HG03025 (cell line): ENCODE results near the gene FMN1.

Source experiments
- ATAC-seq: cut with Tn5 transposase; IDR thresholded peaks from one replicate; pipeline ENCODE4 v1.9.1; 2021; ENCODE audit warnings: mild to moderate bottlenecking, moderate library complexity; ENCODE audit not compliant: unreplicated experiment, low FRiP score

Gene FMN1

DNA sequence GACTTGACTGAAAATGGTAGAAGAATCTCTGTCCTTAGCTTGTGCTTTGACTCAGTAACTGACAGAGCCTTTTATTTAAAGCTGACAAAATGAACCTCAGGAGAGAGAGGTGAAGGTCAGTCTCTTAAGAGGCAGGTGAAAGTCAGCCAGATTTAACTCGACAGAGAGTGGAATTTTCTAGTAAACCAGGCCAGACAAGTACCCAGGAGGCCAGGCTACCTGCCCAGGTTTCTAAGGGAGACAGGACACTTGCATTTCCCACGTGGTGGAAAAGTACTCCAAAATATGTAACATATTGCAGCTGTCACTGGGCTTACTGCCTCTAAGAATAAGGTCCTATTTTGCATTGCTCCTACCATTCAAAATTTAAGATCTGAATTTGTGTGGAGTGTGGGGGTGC lies 167.9 kb downstream of the FMN1 start:
- ATAC-seq: no peak

DNA sequence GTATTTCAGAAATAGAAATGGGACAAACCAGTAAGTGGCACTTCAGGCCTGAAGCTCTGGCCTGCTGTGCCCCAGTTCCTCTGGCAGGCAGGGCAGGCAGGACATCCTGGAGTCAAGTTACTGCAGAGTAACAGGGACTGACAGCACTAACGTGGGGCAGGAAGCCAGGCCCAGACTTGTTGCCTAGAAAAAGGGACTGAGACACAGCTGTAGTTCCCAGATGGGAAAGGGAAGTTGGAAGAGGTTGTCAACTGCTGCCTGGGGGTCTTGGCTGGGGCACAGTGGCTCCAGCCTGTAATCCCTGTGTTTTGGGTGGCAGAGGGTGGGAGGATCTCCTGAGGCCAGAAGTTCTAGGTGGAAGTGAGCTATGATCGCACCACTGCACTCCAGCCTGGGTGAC lies 171.9 kb downstream of the FMN1 start:
- no peak for ATAC-seq

DNA sequence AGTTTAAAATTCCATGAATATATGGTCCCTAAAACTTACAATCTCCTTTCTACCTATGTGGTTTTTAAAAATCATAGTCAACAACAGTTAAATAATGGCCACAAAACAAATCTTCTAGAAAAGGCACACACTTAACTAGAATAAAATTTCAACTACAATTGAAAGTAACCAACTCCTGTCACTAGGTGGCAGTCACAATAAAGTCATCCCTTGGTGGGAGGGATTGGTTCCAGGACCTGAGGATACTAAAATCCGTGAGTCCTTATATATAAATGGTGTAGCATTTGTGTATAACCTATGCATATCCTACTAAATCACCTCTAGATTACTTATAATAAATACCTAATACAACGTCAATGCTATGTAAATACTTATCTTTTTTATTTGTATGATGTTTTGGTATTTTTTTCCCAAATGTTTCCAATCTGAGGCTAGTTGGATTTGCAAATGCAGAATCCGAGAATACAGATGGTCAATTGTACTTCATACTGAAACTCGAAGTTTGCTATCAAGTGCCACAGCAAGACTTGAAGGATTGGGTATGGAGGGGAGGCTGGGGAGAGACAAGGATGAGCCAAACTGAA lies 172.6 kb downstream of the FMN1 start:
- ATAC-seq: no peak

DNA sequence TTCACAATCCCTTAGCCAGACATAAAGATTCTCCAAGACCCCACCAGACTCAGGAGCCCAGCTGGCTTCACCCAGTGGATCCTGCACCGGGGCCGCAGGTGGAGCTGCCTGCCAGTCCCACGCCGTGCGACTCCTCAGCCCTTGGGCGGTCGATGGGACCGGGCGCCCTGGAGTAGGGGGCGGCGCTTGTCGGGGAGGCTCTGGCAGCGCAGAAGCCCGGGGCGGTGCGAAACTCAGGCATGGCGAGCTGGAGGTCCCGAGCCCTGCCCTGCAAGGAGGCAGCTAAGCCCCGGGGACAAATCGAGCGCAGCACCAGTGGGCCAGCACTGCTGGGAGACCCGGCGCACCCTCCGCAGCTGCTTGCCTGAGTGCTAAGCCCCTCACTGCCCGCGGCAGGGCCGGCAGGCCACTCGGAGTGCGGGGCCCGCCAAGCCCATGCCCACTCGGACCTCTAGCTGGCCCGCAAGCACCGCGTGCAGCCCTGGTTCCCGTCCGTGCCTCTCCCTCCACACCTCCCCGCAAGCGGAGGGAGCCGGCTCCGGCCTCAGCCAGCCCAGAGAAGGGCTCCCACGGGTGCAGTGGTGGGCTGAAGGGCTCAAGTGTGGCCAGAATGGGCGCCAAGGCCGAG lies 175.0 kb downstream of the FMN1 start:
- no peak for ATAC-seq

DNA sequence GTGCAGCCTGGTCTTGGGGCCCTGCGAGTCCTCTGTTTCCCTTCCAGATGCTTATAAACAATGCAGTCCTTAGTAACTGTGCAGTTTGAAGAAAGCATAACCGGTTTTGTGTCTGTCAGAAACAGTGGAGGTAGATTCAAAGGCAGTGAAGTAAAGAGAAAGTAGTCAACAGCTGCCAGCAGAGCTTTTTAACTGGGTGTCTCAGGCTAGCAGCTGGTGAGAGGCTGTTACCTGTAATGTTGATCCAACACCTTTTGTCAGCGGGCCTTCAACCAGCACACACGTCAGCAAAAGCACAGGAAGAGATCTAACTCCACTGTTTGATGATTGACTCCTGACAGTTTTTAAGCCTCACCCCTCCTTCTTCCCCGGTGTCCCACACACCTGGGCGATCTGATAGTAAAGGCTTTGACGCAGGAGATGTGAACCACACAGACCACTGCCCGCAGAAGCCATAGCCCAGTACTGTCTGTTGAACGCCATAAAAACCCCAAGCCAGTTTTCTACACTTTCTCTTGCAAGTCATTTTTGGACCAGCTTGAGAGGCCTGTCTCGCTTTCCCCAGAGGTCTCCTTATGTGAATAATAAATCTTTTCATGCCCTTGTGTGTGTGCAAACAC lies 178.0 kb downstream of the FMN1 start:
- no peak for ATAC-seq

DNA sequence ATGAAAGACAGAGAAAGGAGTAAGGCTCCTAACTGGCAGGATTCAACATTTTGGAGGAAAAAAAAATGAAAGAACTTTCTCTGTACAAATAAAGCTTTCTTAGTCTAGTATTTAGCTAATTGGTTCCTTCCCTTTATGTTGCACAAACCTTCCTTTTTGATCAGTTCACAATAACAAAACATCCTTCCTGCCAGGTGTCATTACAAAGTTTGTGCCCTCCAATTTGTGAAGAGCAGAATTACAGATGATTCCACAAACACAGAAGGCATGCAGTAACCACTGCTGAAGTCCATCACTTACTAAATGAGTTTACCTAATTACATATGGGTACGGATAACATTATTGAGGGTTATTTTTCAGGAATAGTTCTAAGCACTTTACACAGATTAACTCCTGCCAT lies 179.9 kb downstream of the FMN1 start:
- no peak for ATAC-seq

DNA sequence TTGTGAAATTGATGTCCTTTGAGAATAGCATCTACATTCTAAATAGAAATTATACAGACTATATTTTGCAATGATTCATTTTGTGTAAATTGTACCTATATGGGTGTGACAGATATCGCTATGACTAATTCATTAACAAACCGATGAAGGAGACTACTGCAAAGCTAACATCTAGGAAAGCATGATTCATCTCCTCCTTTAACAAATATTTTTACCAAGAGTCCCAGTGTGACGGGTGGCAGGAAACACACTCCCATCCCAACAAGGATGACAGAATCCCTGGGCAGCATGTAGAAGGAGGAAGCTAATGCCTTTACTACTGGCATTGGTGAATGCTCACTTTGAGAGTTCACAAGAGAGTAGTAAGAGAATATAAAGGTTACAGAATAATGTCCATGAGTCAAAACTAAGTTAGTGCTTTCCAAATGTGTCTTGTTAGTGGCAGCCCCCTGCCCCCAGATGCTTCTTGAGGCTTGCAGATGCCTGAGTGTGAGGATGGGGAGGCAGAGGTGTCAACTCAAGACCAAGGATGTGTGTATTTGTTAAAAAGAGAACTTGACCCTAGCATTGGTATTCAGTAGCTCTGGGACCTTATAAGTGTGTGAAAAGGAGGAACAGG lies 180.6 kb downstream of the FMN1 start:
- no peak for ATAC-seq

DNA sequence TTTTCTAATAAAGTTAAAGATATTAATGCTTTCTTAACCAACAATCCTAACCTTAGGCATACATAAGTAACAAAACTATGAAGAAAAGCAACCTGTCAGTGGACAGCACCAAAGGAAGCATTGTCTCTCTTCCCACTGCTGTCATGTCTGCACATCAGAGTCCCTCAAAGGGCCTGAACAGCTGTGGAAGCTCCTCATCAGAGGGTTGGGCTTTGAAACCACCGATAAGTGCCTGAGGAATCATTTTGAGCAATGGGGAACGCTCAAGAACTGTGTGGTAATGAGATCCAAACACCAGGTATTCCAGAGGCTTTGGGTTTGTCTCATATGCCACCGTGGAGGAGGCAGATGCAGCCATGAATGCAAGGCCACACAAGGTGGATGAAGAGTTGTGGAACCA lies 182.5 kb downstream of the FMN1 start:
- no peak for ATAC-seq

DNA sequence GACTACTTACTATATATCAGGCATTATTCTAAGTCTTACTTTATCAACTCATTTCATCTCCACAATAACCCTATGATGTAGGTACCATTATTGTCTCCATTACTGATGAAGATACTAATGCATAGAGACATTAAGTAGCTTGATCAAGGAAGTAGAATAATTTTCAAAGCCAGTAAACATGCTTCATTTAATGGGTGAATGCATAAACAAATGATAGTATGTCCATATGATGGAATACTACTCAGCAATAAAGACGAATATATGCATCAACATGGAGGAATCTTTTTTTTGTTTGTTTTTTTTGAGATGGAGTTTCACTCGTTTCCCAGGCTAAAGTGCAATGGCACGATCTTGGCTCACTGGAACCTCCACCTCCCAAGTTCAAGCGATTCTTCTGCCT lies 184.9 kb downstream of the FMN1 start:
- no peak for ATAC-seq

DNA sequence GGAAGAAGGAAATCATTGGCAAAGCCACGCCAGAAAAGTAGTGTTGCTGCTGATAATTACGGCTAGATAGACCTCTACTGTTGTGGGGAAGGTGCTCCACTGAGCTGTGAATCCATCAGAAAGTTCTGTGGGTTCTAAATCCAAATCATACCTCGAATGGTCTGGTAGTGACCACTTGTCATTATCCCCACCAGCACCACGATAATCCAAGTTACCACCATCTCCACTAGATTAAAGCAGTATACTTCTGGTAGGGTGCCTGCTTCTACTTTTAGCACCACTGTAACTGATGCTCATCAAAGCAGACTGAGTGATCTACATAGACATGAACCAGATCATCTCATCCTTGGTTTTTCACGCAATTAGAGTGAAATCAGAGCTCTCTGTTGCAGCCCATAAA lies 185.5 kb downstream of the FMN1 start:
- ATAC-seq: no peak

DNA sequence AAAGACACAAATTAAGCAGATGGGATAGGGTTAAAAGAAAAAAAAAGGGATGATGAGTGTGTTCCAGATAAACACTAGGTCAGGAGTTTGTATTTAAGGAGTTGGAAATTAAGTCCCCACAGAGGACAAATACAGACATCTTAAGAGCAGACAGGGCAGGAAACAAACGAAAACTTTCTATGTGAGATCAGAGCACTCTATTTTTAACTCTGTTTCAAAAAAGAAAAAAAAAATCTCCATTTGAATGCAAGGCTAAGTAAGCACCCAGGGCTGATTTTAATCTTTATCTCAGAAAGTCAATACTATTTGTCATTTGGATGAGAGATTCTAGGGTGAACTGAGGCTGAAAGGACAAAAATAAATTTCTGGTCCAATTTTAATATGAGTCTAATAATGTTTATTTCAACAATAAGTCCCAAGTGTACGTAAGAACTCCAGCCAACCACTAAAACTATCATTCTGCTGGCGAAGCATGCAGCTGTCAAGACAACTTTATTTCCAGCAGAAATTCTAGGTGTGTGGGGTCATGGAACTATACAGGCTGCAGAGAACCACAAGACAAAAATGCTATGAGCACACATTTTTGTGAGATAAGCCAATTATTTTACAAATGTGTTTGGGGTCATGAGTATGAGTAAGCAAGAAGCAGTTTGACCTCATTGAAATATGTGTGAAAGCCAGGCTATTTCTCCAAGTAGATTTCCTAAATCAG lies 186.1 kb downstream of the FMN1 start:
- no peak for ATAC-seq

DNA sequence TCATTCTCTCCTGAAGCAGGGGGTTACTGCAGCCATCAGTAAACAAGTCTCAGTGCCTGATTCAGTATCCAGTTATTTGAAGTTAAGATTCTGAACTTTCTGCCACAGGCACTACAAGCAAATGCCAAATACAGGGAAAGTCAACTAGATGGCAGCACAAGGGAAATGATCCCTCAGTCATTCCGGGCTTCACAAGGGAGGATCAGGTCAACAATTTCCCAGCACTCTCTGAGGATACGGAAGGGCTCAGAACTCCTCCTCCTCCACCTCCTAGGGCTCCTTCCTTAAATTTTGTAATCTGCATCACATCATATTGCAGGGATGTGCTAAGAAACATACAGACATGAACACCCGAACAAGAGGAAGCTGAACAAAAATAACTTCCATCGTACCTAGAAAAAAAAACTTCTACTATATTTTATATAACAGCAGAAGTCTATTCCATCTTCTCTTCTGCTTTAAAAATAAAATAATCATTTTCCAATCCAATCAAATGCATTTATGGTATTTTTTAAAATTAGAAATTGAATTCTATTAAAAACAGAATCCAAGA lies 187.1 kb downstream of the FMN1 start:
- no peak for ATAC-seq

DNA sequence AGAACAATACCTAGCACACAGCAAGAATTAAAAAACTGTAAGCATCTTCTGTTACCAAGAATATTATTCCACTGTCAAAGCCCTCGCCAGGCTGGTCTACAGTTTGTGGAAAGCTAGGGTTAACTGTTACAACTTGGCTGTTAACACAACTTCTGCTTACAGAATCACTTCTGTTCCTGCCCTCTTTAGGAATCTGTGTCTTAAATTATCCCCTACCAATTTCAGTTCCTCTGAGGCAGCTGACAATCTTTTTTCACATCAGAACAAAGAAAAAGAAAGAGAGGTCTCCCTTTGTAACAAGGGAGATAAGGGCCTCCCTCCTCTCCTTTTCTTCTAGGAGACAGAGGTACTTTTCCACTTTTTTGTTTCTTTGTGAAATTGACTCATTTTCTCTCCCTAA lies 188.9 kb downstream of the FMN1 start:
- ATAC-seq: no peak

DNA sequence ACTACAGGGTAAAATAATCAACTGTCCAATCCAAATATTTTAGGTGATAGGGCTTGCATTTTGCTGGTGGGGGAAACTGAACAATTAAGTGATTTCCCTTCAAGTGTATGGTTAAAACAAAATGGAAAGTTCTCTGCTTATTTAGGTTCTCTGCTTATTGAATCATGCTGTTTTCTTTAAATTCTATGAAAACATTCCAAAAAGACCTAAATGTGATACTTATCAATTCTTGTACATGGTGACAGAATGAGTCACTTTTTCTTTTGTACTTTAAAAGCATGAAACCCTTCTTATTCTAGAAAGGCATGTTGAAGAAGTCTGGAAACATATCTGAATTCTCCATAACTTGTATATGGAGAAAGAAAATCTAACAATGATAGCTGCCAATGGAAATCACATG lies 192.6 kb downstream of the FMN1 start:
- no peak for ATAC-seq

DNA sequence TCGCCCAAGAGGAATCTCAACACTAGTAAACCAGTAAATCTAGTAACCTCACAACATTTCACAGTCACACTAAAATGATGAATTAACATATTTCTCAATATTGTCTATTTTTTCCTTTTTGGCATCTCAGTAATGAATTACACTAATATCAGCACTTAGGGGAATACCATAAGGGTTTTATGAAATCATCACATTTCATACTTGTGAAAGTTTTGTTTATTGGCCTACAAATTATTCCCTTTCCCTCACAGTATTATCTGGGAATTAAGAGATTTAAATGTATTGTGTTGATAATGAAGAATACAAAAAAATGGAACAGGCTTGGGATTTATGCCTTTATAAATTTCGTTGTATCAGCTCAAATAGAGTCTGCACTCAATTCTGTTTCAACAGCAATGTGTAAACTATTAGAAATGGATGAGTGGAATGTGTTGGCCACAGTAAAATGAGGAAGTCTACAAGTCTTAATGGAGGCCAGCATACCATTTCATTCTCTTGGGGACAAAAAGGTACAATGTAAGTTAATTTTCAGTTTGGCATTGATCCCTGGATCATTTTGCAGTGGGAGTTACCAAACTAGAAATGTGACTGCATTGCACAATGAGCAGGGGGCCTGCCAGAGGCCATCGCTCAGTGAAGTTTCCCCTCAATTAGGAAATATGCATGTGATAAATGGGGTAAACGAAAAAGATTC lies 195.4 kb downstream of the FMN1 start:
- ATAC-seq: no peak

DNA sequence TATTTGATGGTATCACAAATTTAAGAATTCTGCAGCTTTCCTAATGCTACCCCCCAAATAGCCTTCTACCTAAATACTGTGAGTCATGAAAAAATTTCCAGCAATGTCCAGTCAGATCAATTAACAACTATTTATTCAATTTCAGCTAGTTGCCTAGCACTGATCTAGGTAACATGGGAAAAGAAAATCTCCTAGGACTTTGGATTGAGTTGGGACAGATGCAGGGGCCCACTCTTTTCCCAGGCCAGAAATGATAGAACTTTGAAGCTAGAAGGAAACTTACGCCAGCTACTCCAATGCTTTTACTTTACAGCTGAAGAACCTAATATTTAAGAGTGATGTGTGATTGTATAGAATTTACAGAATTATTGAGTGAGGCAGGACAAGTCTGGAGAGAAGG lies 196.3 kb downstream of the FMN1 start:
- ATAC-seq: no peak

DNA sequence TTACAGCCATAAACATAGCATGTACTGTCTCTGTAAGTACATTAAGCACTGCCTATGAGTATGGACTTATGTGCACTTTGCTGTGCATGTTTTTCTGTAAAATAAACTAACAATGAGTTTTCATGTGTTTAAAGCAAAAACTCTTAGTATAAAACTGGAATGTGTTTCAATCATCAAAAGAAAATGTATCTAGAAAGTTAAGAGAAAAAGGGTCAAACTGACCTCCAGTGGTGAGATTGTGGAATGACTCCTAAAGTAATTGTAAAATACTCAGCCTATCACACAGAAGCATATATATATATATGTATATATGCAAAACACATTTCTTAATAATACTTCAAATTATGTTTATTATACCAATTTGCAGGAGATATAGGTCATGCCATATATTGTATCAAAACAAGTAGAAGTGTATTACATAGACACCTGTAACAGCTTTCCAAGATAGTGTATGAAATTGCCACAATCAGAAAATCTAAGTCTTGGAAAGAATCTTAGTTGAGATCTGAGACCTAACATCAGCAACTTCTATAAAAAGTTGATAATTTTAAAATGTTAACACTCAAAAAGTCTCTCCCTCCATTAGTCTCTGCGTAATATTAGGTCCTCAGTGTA lies 199.6 kb downstream of the FMN1 start:
- ATAC-seq: no peak

DNA sequence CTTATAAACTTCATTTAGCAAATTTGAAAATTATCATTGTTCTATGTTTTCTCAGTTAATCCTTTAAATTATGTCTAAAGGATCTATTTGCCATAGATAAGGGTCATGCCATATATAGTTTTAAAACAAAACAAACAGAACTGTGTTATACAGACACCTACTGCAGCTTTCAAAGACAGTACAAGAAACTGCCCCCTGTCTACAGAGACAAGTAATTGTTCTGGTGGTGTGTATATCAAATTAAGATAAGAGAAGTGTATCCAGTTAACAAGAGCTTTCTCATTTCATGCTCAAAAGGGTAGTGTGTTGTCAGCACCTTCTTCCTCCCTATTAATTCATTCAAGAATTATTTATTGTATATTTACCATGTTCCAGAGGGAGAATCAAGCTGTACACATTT lies 201.2 kb downstream of the FMN1 start:
- no peak for ATAC-seq

DNA sequence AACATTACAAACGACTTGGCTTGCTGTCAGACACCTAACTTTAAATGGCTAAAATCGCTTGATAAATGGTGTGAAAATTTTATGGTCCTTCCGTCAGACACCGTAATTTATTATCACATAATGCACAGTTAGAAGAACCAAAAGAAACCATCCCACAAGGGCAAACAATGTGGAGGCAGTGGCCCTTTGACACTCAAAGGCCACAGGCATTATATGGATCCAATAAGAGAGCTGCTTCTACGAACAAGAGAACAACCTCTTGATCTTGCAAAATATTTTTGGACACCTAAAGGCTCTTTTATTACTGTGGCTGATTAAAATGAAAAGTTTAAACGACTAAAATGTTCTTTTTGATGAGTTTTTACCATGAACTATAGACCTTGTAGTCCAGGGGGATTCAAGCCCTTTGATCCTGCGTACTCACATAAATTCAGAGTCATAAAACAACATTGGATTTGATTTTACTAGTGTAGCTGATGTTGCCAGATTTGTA lies 202.8 kb downstream of the FMN1 start:
- ATAC-seq: no peak

DNA sequence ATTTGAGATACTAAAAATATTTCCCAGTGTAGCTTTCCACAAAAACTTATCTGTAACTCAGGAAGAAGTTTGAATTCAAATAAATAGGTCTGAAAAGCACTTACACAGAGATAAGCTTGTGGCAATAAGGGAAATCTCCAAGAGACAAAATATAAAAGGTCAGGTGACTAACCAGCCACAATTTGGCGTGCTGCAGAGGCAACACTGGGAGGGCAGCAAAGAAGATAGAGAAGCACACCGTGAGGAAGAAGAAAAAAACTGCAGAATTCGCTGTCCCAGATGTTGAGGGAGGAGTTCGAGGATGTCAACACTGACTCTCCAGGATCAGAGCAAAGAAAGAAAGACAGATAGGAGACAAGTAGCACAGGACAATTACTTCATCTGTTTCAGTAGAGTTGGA lies 204.4 kb downstream of the FMN1 start:
- no peak for ATAC-seq
